HepG2 (cell line): Measurements from ENCODE around the gene TRAIP. TPM values are rescaled to one million over a fixed set of nuclear protein-coding genes. Genes with fewer than 3 reads are reported as not detected.

Experiments used
- ATAC-seq: fragments of 200-7000 bp; cut with Tn5 transposase; 3 replicates; pipeline ENCODE4 v1.9.1; 2020; ENCODE audit warnings: mild to moderate bottlenecking, moderate library complexity
- BruUV-seq: library from RNA; stranded (reverse); fragments of 400-500 nt; replicated peaks from 2 replicates; lab custom pipeline; 2021; lab: Mats Ljungman, UMichigan
- CTCF ChIA-PET: fragments of 300-600 bp; formaldehyde crosslinking; extraction: SDS; loops from one replicate; lab custom pipeline; 2021; ENCODE audit warnings: low total read pairs, inconsistent platforms, low intra/inter-chr PET ratio; lab: Yijun Ruan, JAX
- POLR2A ChIA-PET: fragments of 350-600 bp; sonication (Branson Sonifier 250); formaldehyde crosslinking; loops from one replicate; lab custom pipeline; 2020; ENCODE audit warnings: antibody characterized with exemption, inconsistent platforms; lab: Yijun Ruan, JAX
- DNase-seq: peaks from one replicate; pipeline ENCODE4 v3.0.0-alpha.2; 2015; ENCODE audit warnings: low spot score
- FAIRE-seq: peaks from 3 replicates; lab custom pipeline; 2011; peaks lifted over from hg19 to GRCh38; lab: Jason Lieb, UNC
- H2AFZ ChIP-seq: one replicate; pipeline ENCODE4 v1.6.1; 2011; ENCODE audit warnings: low read length, inconsistent platforms
- H3K27ac ChIP-seq: fragments of 300-600 bp; 3 replicates; pipeline ENCODE4 v1.8.0; 2011; ENCODE audit warnings: mixed run types, mild to moderate bottlenecking, mixed read lengths, low read length, inconsistent platforms; ENCODE audit not compliant: insufficient read depth; ENCODE audit errors: extremely low read length
- H3K27me3 ChIP-seq, 2 experiments: fragments of 200-600 bp in 1 of 2; 2 replicates in 1 of 2; 3 replicates in 1 of 2; pipeline versions ENCODE4 v1.6.0 to v1.8.0; 2011; ENCODE audit warnings: low read length in 2 of 2, mild to moderate bottlenecking in 2 of 2, moderate library complexity in 2 of 2, inconsistent platforms in 1 of 2; ENCODE audit not compliant: insufficient read depth in 2 of 2, control insufficient read depth in 1 of 2
- H3K36me3 ChIP-seq, 2 experiments: fragments of 200-600 bp in 1 of 2; replicated peaks in 1 of 2; 2 replicates in 1 of 2; 3 replicates in 1 of 2; pipeline versions ENCODE4 v1.5.1 to v1.8.0; 2011; ENCODE audit warnings: low read length in 2 of 2, inconsistent platforms in 1 of 2; ENCODE audit not compliant: insufficient read depth in 2 of 2, control insufficient read depth in 1 of 2
- H3K4me1 ChIP-seq: 2 replicates; pipeline ENCODE4 v1.5.1; 2012; ENCODE audit warnings: low read length, inconsistent platforms; ENCODE audit not compliant: insufficient read depth
- H3K4me2 ChIP-seq: 2 replicates; pipeline ENCODE4 v1.6.0; 2011; ENCODE audit warnings: low read depth, low read length, inconsistent platforms
- H3K4me3 ChIP-seq, 3 experiments: fragments of 200-600 bp in 1 of 3; sonication (generic), shearing (Covaris generic) in 1 of 3; replicated peaks in 1 of 3; 2 replicates each; pipeline ENCODE4 v1.5.1; 2011 to 2016; ENCODE audit warnings: low read length in 3 of 3, inconsistent platforms in 2 of 3, low read depth in 2 of 3, mild to moderate bottlenecking in 2 of 3, control low read depth in 1 of 3, mixed read lengths in 1 of 3; ENCODE audit not compliant: insufficient read depth in 1 of 3
- H3K79me2 ChIP-seq: one replicate; pipeline ENCODE4 v1.6.1; 2011; ENCODE audit warnings: low read length, inconsistent platforms; ENCODE audit not compliant: insufficient read depth
- H3K9ac ChIP-seq: 2 replicates; pipeline ENCODE4 v1.6.0; 2011; ENCODE audit warnings: mild to moderate bottlenecking, low read depth, low read length, inconsistent platforms; ENCODE audit not compliant: insufficient read depth
- H3K9me3 ChIP-seq: 2 replicates; pipeline ENCODE4 v1.5.1; 2012; ENCODE audit warnings: mild to moderate bottlenecking, low read length
- H4K20me1 ChIP-seq: 2 replicates; pipeline ENCODE4 v1.6.0; 2011; ENCODE audit warnings: inconsistent platforms, mild to moderate bottlenecking, low read length, moderate library complexity; ENCODE audit not compliant: insufficient read depth
- ARNT2 ChIP-seq: sonication (generic); formaldehyde crosslinking; IDR thresholded peaks from 2 replicates; pipeline ENCODE4 v1.8.0; 2022; ENCODE audit warnings: mild to moderate bottlenecking, low read depth, missing genetic modification reagents, moderate library complexity
- ATF1 ChIP-seq: IDR thresholded peaks from 2 replicates; pipeline ENCODE4 v1.6.1; 2016; ENCODE audit warnings: mild to moderate bottlenecking, control low read depth
- IKZF4 ChIP-seq: sonication (generic); formaldehyde crosslinking; IDR thresholded peaks from 2 replicates; pipeline ENCODE4 v1.5.1; 2020; ENCODE audit warnings: borderline replicate concordance, mild to moderate bottlenecking, low read depth, missing genetic modification reagents; ENCODE audit errors: not compliant biosample characterization
- MAFK ChIP-seq, 2 experiments: IDR thresholded peaks in 1 of 2; conservative IDR thresholded peaks in 1 of 2; 2 replicates each; pipeline ENCODE4 v1.6.1; 2011; ENCODE audit warnings: improper control_type of control experiment in 2 of 2, low read length in 2 of 2
- ZNF614 ChIP-seq: IDR thresholded peaks from 2 replicates; pipeline ENCODE4 v1.6.1; 2018; ENCODE audit warnings: missing biosample characterization, missing genetic modification reagents, inconsistent platforms, borderline replicate concordance
- WGBS: methylation state at CpG from one replicate; pipeline ENCODE4 v1.1.6; 2017; ENCODE audit warnings: low lambda C conversion rate; 5-methylcytosine and 5-hydroxymethylcytosine counted together
- in situ Hi-C: cut with HindIII; loops from 2 replicates; pipeline ENCODE4 v1.10.0; 2017; ENCODE audit warnings: low pct_unique_long_range_greater_than_20kb; ENCODE audit not compliant: extremely low pct_ligation_motif_present
- intact Hi-C: fragments of 100-400 bp; cut with micrococcal nuclease; formaldehyde crosslinking; loops from one replicate; pipeline ENCODE4 v1.10.0; 2022; ENCODE audit not compliant: unreplicated experiment
- polyA plus RNA-seq, 8 experiments: library from polyadenylated mRNA; depleted of rRNA in 3 of 8; stranded (reverse) in 7 of 8; unstranded in 1 of 8; fragments of >200 nt; fragmentation: Illumina TruSeq in 4 of 8; extraction: Trizol in 4 of 8; gene quantifications; 2 replicates each; pipeline versions ENCODE4 v1.2.1 to v1.2.3, GENCODE V29; 2011 to 2016; ENCODE audit warnings: low read depth in 4 of 8, missing spikeins in 1 of 8, mixed read lengths in 1 of 8; ENCODE audit not compliant: insufficient read depth in 1 of 8
- total RNA-seq, 5 experiments: library from RNA; depleted of rRNA; stranded (reverse); fragments of >200 nt; fragmentation: Illumina TruSeq; extraction: Trizol; gene quantifications; 2 replicates each; pipeline ENCODE4 v1.2.3, GENCODE V29; 2016; ENCODE audit warnings: low read depth in 1 of 5

TRAIP gene
- total and polyA plus RNA-seq, 2 of the 13 experiments (the other 11 are each of a cell fraction or from before 2014, with no cell fraction given) = 13.9 to 23.9 TPM

DNA sequence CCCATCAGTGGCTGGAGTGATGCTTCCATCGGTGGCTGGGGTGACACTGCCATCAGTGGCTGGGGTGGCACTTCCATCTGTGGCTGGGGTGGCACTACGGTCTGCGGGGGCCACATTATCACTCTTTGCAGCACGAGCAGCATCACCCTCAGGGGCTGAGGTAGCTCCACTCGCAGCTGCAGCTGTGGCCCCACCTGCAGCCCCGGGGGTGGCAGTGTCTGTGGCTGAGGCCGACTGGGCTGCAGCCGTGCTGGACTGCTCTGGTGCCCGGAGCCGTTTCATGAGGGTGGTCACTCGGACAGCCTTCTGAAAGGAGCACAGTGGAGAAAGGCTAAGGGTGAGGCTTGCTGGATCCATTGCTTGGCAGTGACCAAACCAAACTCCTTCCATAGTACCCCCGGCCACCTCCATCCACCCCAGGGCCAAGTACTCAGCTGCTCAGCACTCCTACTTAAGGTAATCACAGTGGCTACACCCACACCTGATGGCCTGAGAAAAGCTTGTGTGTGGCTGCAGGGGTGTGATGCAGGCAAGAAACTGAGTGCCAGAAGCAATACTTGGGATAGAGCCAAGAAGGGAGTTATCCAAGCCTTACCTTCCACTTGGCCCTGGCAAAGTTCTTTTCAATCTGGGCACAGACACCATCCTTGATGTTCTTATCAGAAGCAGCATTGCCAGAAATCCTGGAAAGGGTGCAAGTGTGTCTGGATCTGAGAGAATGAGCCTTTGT is 3.4 kb upstream of the TRAIP start:
- H4K20me1 ChIP-seq = no peaks in the 10 kb centered on the region
- H3K27ac ChIP-seq = no peak overlapping the region
- no peaks in the 10 kb centered on the region for H3K9me3 ChIP-seq
- H3K36me3 ChIP-seq = no peaks in the 10 kb centered on the region
- ChIA-PET CTCF (no interaction called here), POLR2A (no interaction called here)
- no peak overlapping the region for H3K4me3 ChIP-seq
- peaks cover 5 to 34% of the 10 kb centered on the region in 2 experiments for H3K27me3 ChIP-seq
- no peak overlapping the region for H3K4me2 ChIP-seq
- TF ChIP-seq ATF1 (no peak), ZNF614 (no peak)
- ATAC-seq (no peak), FAIRE-seq (no peak), DNase-seq (no peak)
- H3K4me1 ChIP-seq = peaks cover 34% of the 10 kb centered on the region
- WGBS = 50% methylated on average over 1 of the region's 12 CpGs
- no peak overlapping the region for H2AFZ ChIP-seq
- in situ Hi-C loops (no loop called here), intact Hi-C loops (no loop called here)
- H3K79me2 ChIP-seq = peaks cover 12% of the 10 kb centered on the region
- no TSS peak for BruUV-seq
- H3K9ac ChIP-seq = no peak overlapping the region

DNA sequence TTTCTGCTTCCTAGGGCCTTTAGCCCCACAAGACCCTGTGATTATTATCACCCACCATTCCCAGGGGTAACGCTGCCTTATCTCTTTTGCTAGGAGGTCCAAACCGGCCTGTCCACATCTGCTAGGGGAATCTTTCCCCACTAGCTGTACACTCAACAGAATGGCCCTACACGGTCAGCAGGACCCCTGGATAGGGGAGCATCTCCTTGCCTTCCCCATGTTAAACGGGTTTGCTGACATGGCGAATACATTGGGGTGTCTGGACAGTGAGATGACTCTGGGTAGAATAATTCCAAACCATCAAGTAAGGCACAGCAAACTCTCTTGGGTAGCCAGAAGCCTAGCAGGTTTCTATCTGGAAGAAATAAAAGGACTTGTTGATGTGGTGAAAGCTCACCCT is 702 bp downstream of the TRAIP start:
- Histone ChIP-seq H4K20me1 (no peaks in the 10 kb centered on the region), H3K9me3 (no peaks in the 10 kb centered on the region), H3K4me1 (peaks cover 45% of the 10 kb centered on the region), H3K36me3 (no peaks in the 10 kb centered on the region), H3K79me2 (peaks cover 12% of the 10 kb centered on the region), H2AFZ (no peak overlapping the region), H3K27ac (no peak overlapping the region), H3K9ac (peak overlapping the region; percentile 70), H3K27me3 (peaks cover 0 to 7% of the 10 kb centered on the region in 2 experiments; a peak in 4 of 5 replicates), H3K4me3 (peak overlapping the region; percentile 81 to 98 (median 83)), H3K4me2 (peak overlapping the region; percentile 81)
- ATAC-seq (no peak), FAIRE-seq (no peak), DNase-seq (no peak)
- BruUV-seq = no TSS peak
- ChIA-PET POLR2A (no interaction called here), CTCF (no interaction called here)
- in situ Hi-C loops (no loop called here), intact Hi-C loops (no loop called here)
- WGBS = 10% methylated on average over 5 of the region's 5 CpGs
- TF ChIP-seq MAFK (conservative IDR thresholded peaks at IDR 0.05 in 1 of 2, IDR thresholded peaks at IDR 0.05 in 1 of 2; ENCODE audit: low read length in 2 of 2) (peak; percentile 57 to 69; a peak in 3 of 4 replicates), ARNT2 (CRISPR knock-in tag) (no peak), IKZF4 (peak; percentile 14)
